Measurements from ENCODE around the gene NEDD9.

NEDD9 gene

GRCh38 chr6:11218538-11219399, 13.7 kb downstream of the NEDD9 start:
- peak overlapping the region; percentile 28 to 61 for H3K9ac ChIP-seq (ENCODE audit: low read depth in 1 of 2, low read length in 2 of 2)
- no peaks in the 10 kb centered on the region for H3K9me3 ChIP-seq (ENCODE audit: control insufficient read depth in 2 of 2, low read length in 2 of 2)
- peak overlapping the region; percentile 87 to 90 for H3K27ac ChIP-seq (ENCODE audit: low read depth in 2 of 2, low read length in 2 of 2)
- H3K4me3 ChIP-seq (ENCODE audit: low read length in 2 of 2) = peak overlapping the region; percentile 20 to 30
- H3K36me3 ChIP-seq (ENCODE audit: control insufficient read depth in 2 of 2, insufficient read depth in 2 of 2, low read length in 2 of 2) = peaks cover 11 to 12% of the 10 kb centered on the region in 2 donors
- H3K4me1 ChIP-seq (ENCODE audit: control insufficient read depth in 2 of 2, insufficient read depth in 2 of 2, low read length in 2 of 2) = peaks cover 57 to 65% of the 10 kb centered on the region in 2 donors
- H3K27me3 ChIP-seq (ENCODE audit: control insufficient read depth in 2 of 2, insufficient read depth in 2 of 2, low read length in 2 of 2) = no peaks in the 10 kb centered on the region

GRCh38 chr6:11218102-11218442, 14.4 kb downstream of the NEDD9 start:
- Histone ChIP-seq H3K27ac (ENCODE audit: low read depth in 2 of 2, low read length in 2 of 2) (peak overlapping the region; percentile 87 to 90), H3K27me3 (ENCODE audit: control insufficient read depth in 2 of 2, insufficient read depth in 2 of 2, low read length in 2 of 2) (no peaks in the 10 kb centered on the region), H3K4me1 (ENCODE audit: control insufficient read depth in 2 of 2, insufficient read depth in 2 of 2, low read length in 2 of 2) (peaks cover 56 to 61% of the 10 kb centered on the region in 2 donors), H3K4me3 (ENCODE audit: low read length in 2 of 2) (peak overlapping the region in 1 of 2 donors; percentile 34), H3K9me3 (ENCODE audit: control insufficient read depth in 2 of 2, low read length in 2 of 2) (no peaks in the 10 kb centered on the region), H3K9ac (ENCODE audit: low read depth in 1 of 2, low read length in 2 of 2) (peak overlapping the region; percentile 5 to 61), H3K36me3 (ENCODE audit: control insufficient read depth in 2 of 2, insufficient read depth in 2 of 2, low read length in 2 of 2) (peaks cover 18 to 19% of the 10 kb centered on the region in 2 donors)

GRCh38 chr6:11217360-11218101, 14.9 kb downstream of the NEDD9 start:
- H3K4me3 ChIP-seq (ENCODE audit: low read length in 2 of 2) = peak overlapping the region in 1 of 2 donors; percentile 34
- no peaks in the 10 kb centered on the region for H3K27me3 ChIP-seq (ENCODE audit: control insufficient read depth in 2 of 2, insufficient read depth in 2 of 2, low read length in 2 of 2)
- peak overlapping the region; percentile 5 to 61 for H3K9ac ChIP-seq (ENCODE audit: low read depth in 1 of 2, low read length in 2 of 2)
- peaks cover 51 to 56% of the 10 kb centered on the region in 2 donors for H3K4me1 ChIP-seq (ENCODE audit: control insufficient read depth in 2 of 2, insufficient read depth in 2 of 2, low read length in 2 of 2)
- H3K9me3 ChIP-seq (ENCODE audit: control insufficient read depth in 2 of 2, low read length in 2 of 2) = no peaks in the 10 kb centered on the region
- peaks cover 24 to 25% of the 10 kb centered on the region in 2 donors for H3K36me3 ChIP-seq (ENCODE audit: control insufficient read depth in 2 of 2, insufficient read depth in 2 of 2, low read length in 2 of 2)
- peak overlapping the region; percentile 87 to 90 for H3K27ac ChIP-seq (ENCODE audit: low read depth in 2 of 2, low read length in 2 of 2)

GRCh38 chr6:11215773-11216172, 16.7 kb downstream of the NEDD9 start:
- Histone ChIP-seq H3K4me3 (ENCODE audit: low read length in 2 of 2) (no peak overlapping the region), H3K9me3 (ENCODE audit: control insufficient read depth in 2 of 2, low read length in 2 of 2) (no peaks in the 10 kb centered on the region), H3K9ac (ENCODE audit: low read depth in 1 of 2, low read length in 2 of 2) (no peak overlapping the region), H3K4me1 (ENCODE audit: control insufficient read depth in 2 of 2, insufficient read depth in 2 of 2, low read length in 2 of 2) (peaks cover 43 to 54% of the 10 kb centered on the region in 2 donors), H3K27ac (ENCODE audit: low read depth in 2 of 2, low read length in 2 of 2) (peak overlapping the region; percentile 3 to 28), H3K27me3 (ENCODE audit: control insufficient read depth in 2 of 2, insufficient read depth in 2 of 2, low read length in 2 of 2) (no peaks in the 10 kb centered on the region), H3K36me3 (ENCODE audit: control insufficient read depth in 2 of 2, insufficient read depth in 2 of 2, low read length in 2 of 2) (peaks cover 37 to 39% of the 10 kb centered on the region in 2 donors)

- H3K36me3 ChIP-seq (ENCODE audit: control insufficient read depth in 2 of 2, insufficient read depth in 2 of 2, low read length in 2 of 2) = peaks cover 39 to 45% of the 10 kb centered on the region in 2 donors
- H3K4me3 ChIP-seq (ENCODE audit: low read length in 2 of 2) = no peak overlapping the region
- peaks cover 39 to 57% of the 10 kb centered on the region in 2 donors for H3K4me1 ChIP-seq (ENCODE audit: control insufficient read depth in 2 of 2, insufficient read depth in 2 of 2, low read length in 2 of 2)
- peak overlapping the region in 1 of 2 donors; percentile 28 for H3K27ac ChIP-seq (ENCODE audit: low read depth in 2 of 2, low read length in 2 of 2)
- H3K9ac ChIP-seq (ENCODE audit: low read depth in 1 of 2, low read length in 2 of 2) = no peak overlapping the region
- no peaks in the 10 kb centered on the region for H3K27me3 ChIP-seq (ENCODE audit: control insufficient read depth in 2 of 2, insufficient read depth in 2 of 2, low read length in 2 of 2)
- H3K9me3 ChIP-seq (ENCODE audit: control insufficient read depth in 2 of 2, low read length in 2 of 2) = no peaks in the 10 kb centered on the region
Observed at GRCh38 chr6:11214901-11215300, 17.6 kb downstream of the NEDD9 start.

GRCh38 chr6:11214084-11214833, 18.2 kb downstream of the NEDD9 start:
- Histone ChIP-seq H3K4me1 (ENCODE audit: control insufficient read depth in 2 of 2, insufficient read depth in 2 of 2, low read length in 2 of 2) (peaks cover 34 to 57% of the 10 kb centered on the region in 2 donors), H3K9ac (ENCODE audit: low read depth in 1 of 2, low read length in 2 of 2) (no peak overlapping the region), H3K27ac (ENCODE audit: low read depth in 2 of 2, low read length in 2 of 2) (peak overlapping the region; percentile 1 to 47), H3K27me3 (ENCODE audit: control insufficient read depth in 2 of 2, insufficient read depth in 2 of 2, low read length in 2 of 2) (no peaks in the 10 kb centered on the region), H3K36me3 (ENCODE audit: control insufficient read depth in 2 of 2, insufficient read depth in 2 of 2, low read length in 2 of 2) (peaks cover 43 to 49% of the 10 kb centered on the region in 2 donors), H3K9me3 (ENCODE audit: control insufficient read depth in 2 of 2, low read length in 2 of 2) (no peaks in the 10 kb centered on the region), H3K4me3 (ENCODE audit: low read length in 2 of 2) (no peak overlapping the region)

- Histone ChIP-seq H3K36me3 (ENCODE audit: control insufficient read depth in 2 of 2, insufficient read depth in 2 of 2, low read length in 2 of 2) (peaks cover 43 to 51% of the 10 kb centered on the region in 2 donors), H3K27me3 (ENCODE audit: control insufficient read depth in 2 of 2, insufficient read depth in 2 of 2, low read length in 2 of 2) (no peaks in the 10 kb centered on the region), H3K4me1 (ENCODE audit: control insufficient read depth in 2 of 2, insufficient read depth in 2 of 2, low read length in 2 of 2) (peaks cover 26 to 52% of the 10 kb centered on the region in 2 donors), H3K9me3 (ENCODE audit: control insufficient read depth in 2 of 2, low read length in 2 of 2) (no peaks in the 10 kb centered on the region), H3K4me3 (ENCODE audit: low read length in 2 of 2) (no peak overlapping the region), H3K27ac (ENCODE audit: low read depth in 2 of 2, low read length in 2 of 2) (peak overlapping the region; percentile 47 to 53), H3K9ac (ENCODE audit: low read depth in 1 of 2, low read length in 2 of 2) (no peak overlapping the region)
Observed at GRCh38 chr6:11213422-11214021, 18.9 kb downstream of the NEDD9 start.

GRCh38 chr6:11212664-11213063, 19.8 kb downstream of the NEDD9 start:
- H3K4me1 ChIP-seq (ENCODE audit: control insufficient read depth in 2 of 2, insufficient read depth in 2 of 2, low read length in 2 of 2) = peaks cover 19 to 46% of the 10 kb centered on the region in 2 donors
- no peaks in the 10 kb centered on the region for H3K9me3 ChIP-seq (ENCODE audit: control insufficient read depth in 2 of 2, low read length in 2 of 2)
- no peak overlapping the region for H3K27ac ChIP-seq (ENCODE audit: low read depth in 2 of 2, low read length in 2 of 2)
- no peak overlapping the region for H3K4me3 ChIP-seq (ENCODE audit: low read length in 2 of 2)
- H3K36me3 ChIP-seq (ENCODE audit: control insufficient read depth in 2 of 2, insufficient read depth in 2 of 2, low read length in 2 of 2) = peaks cover 47 to 53% of the 10 kb centered on the region in 2 donors
- no peaks in the 10 kb centered on the region for H3K27me3 ChIP-seq (ENCODE audit: control insufficient read depth in 2 of 2, insufficient read depth in 2 of 2, low read length in 2 of 2)
- H3K9ac ChIP-seq (ENCODE audit: low read depth in 1 of 2, low read length in 2 of 2) = no peak overlapping the region

- no peak overlapping the region for H3K9ac ChIP-seq (ENCODE audit: low read depth in 1 of 2, low read length in 2 of 2)
- H3K4me1 ChIP-seq (ENCODE audit: control insufficient read depth in 2 of 2, insufficient read depth in 2 of 2, low read length in 2 of 2) = peaks cover 21 to 40% of the 10 kb centered on the region in 2 donors
- peaks cover 47 to 53% of the 10 kb centered on the region in 2 donors for H3K36me3 ChIP-seq (ENCODE audit: control insufficient read depth in 2 of 2, insufficient read depth in 2 of 2, low read length in 2 of 2)
- H3K9me3 ChIP-seq (ENCODE audit: control insufficient read depth in 2 of 2, low read length in 2 of 2) = no peaks in the 10 kb centered on the region
- no peaks in the 10 kb centered on the region for H3K27me3 ChIP-seq (ENCODE audit: control insufficient read depth in 2 of 2, insufficient read depth in 2 of 2, low read length in 2 of 2)
- H3K4me3 ChIP-seq (ENCODE audit: low read length in 2 of 2) = no peak overlapping the region
- H3K27ac ChIP-seq (ENCODE audit: low read depth in 2 of 2, low read length in 2 of 2) = no peak overlapping the region
Observed at GRCh38 chr6:11211254-11211653, 21.2 kb downstream of the NEDD9 start.
